ENCODE measurements around the gene NHSL1.

The NHSL1 gene

DNA sequence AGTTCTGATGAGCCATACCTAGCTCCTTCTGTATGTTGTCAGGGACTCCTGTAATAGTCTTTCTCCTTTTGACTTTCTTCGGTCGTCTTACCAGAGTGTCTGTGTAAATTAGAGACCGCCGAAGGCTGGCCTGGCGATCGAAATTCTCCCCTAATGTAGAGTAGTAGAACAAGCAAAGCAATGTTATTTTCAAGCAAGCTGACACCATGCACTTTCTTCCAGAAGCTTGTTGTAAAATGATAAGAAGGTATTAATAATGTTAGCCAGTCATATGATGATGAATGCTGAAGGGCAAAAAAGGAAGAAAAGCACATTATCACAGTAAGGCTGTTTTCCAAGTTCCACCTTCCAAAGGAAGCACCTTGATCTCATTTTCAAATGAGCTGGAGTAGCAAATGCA lies 57.3 kb downstream of the NHSL1 start:
- TF ChIP-seq, protein P1, sequence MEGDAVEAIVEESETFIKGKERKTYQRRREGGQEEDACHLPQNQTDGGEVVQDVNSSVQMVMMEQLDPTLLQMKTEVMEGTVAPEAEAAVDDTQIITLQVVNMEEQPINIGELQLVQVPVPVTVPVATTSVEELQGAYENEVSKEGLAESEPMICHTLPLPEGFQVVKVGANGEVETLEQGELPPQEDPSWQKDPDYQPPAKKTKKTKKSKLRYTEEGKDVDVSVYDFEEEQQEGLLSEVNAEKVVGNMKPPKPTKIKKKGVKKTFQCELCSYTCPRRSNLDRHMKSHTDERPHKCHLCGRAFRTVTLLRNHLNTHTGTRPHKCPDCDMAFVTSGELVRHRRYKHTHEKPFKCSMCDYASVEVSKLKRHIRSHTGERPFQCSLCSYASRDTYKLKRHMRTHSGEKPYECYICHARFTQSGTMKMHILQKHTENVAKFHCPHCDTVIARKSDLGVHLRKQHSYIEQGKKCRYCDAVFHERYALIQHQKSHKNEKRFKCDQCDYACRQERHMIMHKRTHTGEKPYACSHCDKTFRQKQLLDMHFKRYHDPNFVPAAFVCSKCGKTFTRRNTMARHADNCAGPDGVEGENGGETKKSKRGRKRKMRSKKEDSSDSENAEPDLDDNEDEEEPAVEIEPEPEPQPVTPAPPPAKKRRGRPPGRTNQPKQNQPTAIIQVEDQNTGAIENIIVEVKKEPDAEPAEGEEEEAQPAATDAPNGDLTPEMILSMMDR (IDR thresholded peaks at IDR 0.05), result no peak
- no peak for TF ChIP-seq ZFX (IDR thresholded peaks at IDR 0.05; ENCODE audit: borderline replicate concordance)
- no peak overlapping the region for H3K27ac ChIP-seq

DNA sequence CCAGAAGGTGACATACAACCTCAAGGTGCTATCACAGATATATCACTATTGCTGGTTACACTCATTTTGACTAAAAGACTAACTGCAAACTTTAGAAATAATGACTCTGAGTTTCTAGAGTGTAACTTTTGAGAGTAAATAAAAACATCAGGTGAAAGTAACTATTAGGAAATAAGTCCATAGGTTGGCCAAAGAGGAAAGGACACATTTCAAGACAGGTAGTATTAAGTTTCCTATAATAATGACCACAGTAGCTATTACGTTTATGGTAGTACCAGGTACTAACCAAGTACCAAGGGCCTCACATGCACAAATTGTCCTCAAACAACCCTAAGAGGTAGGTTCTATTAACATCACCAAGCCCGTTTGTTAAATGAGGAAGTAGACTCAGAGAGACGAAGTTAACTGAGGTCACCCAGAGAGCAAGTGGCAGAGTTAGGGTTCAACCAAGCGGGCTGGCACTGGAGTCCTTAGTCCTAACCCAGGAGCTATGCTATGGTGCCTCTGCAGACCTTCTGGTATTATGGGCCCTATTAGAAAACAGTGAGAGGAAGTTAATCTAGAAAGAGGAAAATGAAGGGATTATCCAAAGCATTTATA lies 58.4 kb downstream of the NHSL1 start:
- TF ChIP-seq, protein P1 (IDR thresholded peaks at IDR 0.05), result no peak
- TF ChIP-seq ZFX (IDR thresholded peaks at IDR 0.05; ENCODE audit: borderline replicate concordance), result no peak
- no peak overlapping the region for H3K27ac ChIP-seq

DNA sequence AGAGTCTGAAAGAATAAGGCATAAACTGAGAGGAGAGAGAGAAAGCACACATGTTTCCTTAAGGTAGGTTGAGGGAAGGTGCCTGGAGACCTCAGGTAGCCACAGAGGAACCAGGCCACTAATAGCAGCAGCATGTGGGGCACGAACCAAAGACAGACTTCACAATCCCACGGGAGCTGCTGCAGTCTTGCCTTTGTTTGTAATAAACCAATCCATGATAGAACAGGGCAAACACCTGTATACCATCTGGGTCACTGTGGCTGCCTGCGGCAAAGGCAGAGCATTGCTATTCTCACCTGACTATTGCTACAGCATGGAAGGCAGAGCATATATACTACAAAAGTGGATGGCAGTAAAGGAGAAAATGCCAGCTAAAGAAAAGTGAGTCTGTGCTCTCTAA lies 59.0 kb downstream of the NHSL1 start:
- H3K27ac ChIP-seq, result no peak overlapping the region
- TF ChIP-seq ZFX (IDR thresholded peaks at IDR 0.05; ENCODE audit: borderline replicate concordance), result no peak
- TF ChIP-seq, protein P1 (IDR thresholded peaks at IDR 0.05), result no peak

DNA sequence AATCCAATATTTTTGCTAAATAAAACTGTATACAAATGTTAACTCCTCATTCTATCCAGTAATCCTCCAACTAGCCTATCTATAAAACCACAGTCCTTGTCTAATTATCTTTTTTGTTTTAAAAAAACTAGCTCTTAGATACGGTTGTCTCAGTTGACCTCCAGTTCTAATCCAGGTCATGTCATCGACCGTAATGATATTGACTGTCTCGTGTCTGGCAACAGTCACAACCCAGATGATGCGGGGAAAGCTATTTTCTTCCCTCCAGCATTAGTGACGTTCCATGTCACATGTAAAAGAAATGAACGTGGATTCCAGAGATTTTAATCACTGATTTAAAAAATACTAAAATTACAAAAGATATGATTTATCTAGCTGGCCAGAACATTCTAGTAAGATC lies 59.7 kb downstream of the NHSL1 start:
- TF ChIP-seq, protein P1 (IDR thresholded peaks at IDR 0.05), result no peak
- no peak for TF ChIP-seq ZFX (IDR thresholded peaks at IDR 0.05; ENCODE audit: borderline replicate concordance)
- H3K27ac ChIP-seq, result no peak overlapping the region

DNA sequence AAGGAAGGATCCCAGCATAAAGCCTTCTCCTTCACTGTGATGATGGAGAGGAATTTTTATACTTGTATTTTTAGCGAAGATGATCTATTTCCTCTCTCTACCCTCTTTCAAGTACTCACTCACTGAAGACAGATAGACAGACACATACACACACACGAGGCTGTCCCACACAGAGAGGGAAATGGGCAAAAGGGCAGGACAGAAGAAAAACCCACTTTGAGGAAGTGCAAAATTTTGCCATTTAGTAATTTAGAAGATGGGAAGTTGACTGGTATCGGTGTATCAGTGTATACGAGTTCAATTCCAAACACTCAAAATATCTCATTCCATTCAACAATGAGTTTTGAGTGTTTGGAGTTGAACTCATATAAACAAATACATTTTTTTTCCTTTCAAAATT lies 64.4 kb downstream of the NHSL1 start:
- TF ChIP-seq, protein P1 (IDR thresholded peaks at IDR 0.05), result no peak
- TF ChIP-seq ZFX (IDR thresholded peaks at IDR 0.05; ENCODE audit: borderline replicate concordance), result no peak
- H3K27ac ChIP-seq, result no peak overlapping the region

DNA sequence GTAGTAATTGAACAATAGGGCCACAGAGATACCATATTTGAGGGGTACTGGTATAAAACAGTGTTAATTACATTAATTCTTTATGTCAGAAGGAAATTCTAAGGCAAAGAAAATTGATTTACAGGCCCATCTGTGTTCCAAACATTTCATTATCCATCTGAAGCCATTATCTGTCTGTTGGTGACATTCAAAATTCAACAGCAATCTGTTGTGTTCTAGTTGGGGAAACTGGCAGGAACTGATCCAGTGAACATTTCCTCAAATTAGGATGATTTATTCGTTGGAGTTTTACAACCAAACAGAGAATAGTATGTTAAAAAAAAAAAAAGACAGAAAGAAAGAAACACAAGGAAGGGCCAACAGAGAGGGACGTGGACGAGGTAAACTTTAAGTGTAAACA lies 65.2 kb downstream of the NHSL1 start:
- no peak overlapping the region for H3K27ac ChIP-seq
- TF ChIP-seq, protein P1 (IDR thresholded peaks at IDR 0.05), result no peak
- TF ChIP-seq ZFX (IDR thresholded peaks at IDR 0.05; ENCODE audit: borderline replicate concordance), result no peak

DNA sequence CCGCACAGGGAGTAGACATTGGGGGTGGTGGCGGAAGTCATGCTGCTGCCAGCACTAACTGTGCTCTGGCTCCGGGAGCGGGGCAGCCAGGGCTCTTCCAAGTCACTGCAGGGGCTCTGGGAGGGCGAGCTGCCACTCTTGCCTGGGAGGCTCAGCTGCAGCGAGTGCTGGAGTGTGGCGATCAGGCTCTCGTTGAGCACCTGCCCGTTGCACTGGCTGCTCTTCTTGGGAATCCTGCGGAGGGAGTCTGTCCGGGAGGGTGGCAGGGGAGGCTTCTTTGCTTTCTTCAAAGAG lies 67.3 kb downstream of the NHSL1 start:
- no peak overlapping the region for H3K27ac ChIP-seq
- no peak for TF ChIP-seq ZFX (IDR thresholded peaks at IDR 0.05; ENCODE audit: borderline replicate concordance)
- TF ChIP-seq, protein P1 (IDR thresholded peaks at IDR 0.05), result no peak

All from 22Rv1 (cell line).